Measurements from ENCODE around the gene AQP2.

DNA sequence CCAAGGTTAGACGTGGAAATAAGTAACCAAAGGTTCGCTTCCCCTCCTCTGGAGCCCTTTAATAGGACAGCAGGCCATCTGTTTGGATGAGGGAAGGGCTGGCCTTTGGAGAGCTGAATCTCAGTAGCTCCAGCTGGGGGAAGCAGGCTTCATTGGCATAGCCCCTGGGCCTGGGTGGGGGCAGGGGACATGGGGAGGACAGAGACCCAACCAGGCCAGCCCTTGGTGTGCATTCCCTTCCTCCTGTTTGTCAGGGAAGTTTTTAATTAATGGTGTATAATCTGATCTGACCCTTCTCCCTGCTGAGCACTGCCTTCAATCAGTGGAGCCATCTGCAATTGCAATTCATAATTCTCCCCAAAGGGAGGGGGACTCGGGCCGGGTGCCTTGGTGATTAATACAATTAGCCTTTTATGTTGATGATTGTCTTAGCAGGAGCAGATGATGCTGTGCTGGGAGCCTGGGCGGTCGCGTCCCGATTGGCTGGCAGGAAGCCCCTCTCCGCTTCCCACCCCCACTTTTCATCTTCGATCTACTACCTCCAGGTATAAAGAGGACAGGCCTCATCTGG lies 28.6 kb downstream of the AQP2 start:
- TF ChIP-seq, protein P1, sequence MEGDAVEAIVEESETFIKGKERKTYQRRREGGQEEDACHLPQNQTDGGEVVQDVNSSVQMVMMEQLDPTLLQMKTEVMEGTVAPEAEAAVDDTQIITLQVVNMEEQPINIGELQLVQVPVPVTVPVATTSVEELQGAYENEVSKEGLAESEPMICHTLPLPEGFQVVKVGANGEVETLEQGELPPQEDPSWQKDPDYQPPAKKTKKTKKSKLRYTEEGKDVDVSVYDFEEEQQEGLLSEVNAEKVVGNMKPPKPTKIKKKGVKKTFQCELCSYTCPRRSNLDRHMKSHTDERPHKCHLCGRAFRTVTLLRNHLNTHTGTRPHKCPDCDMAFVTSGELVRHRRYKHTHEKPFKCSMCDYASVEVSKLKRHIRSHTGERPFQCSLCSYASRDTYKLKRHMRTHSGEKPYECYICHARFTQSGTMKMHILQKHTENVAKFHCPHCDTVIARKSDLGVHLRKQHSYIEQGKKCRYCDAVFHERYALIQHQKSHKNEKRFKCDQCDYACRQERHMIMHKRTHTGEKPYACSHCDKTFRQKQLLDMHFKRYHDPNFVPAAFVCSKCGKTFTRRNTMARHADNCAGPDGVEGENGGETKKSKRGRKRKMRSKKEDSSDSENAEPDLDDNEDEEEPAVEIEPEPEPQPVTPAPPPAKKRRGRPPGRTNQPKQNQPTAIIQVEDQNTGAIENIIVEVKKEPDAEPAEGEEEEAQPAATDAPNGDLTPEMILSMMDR (IDR thresholded peaks at IDR 0.05), result no peak
- TF ChIP-seq EZH2 (IDR thresholded peaks at IDR 0.05; ENCODE audit: borderline replicate concordance, insufficient read depth, low read depth, low read length, poor library complexity, severe bottlenecking), result no peak
